NT2/D1 (cell line): ENCODE results near the gene ABR.

Experiments used
- SUZ12 ChIP-seq: IDR thresholded peaks from 2 replicates; pipeline ENCODE4 v1.6.1; 2011; ENCODE audit not compliant: insufficient read length, insufficient read depth; ENCODE audit errors: extremely low read depth
- YY1 ChIP-seq: IDR thresholded peaks from 2 replicates; pipeline ENCODE4 v1.6.1; 2011; ENCODE audit not compliant: insufficient read length, insufficient read depth
- ZNF274 ChIP-seq: IDR thresholded peaks from 2 replicates; pipeline ENCODE4 v1.6.1; 2011; ENCODE audit warnings: mild to moderate bottlenecking, low read depth, low read length

DNA sequence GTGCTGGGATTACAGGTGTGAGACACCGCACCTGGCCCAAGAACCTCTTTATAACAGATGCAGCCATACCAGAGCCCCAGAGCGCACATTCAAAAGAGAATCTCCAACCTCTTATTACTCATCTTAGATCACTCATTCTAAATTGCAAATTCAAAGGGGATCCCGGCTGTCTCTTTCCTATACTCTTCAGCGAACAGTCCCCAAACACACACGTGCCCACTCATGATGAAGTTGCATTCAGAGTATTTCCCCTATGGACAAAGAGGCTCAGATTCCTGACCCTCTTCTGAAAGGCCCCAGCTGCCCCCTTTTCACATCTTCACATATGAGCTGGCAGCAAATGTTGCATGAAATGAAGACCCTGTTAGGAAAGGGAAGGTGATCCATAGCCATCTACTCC lies 22.5 kb upstream of the ABR start:
- no peak for TF ChIP-seq SUZ12
- no peak for TF ChIP-seq ZNF274
- TF ChIP-seq YY1 = no peak
